ENCODE measurements around the gene H1-8.

The H1-8 gene

DNA sequence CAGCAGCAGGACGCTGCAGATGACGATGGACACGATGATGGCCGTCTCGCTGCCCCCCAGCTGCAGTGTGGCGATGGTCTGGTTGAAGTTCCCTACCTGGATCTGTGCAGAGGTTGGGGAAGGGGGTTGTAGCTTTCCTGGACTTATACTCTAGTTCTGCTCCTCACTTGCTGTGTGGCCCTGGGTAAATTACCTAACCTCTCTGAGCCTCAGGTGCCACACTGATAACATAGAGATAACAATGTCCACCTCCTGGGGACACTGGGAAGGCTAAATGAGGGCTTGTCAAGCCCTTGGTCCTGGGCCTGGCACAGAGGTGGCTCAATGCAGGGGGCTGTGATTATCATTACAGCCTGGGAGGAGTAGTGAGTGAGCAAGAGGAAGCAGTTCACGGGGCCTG lies 26.9 kb downstream of the H1-8 start:
- ATAC-seq, result no peak
- TF ChIP-seq RARB (CRISPR knock-in tag; IDR thresholded peaks at IDR 0.05) (no peak), GLIS3 (CRISPR knock-in tag; IDR thresholded peaks at IDR 0.05) (no peak), ZC3H10 (CRISPR knock-in tag; IDR thresholded peaks at IDR 0.05) (no peak), ZNF70 (CRISPR knock-in tag; IDR thresholded peaks at IDR 0.05) (no peak), SNAI2 (CRISPR knock-in tag; IDR thresholded peaks at IDR 0.05) (no peak), ZFP3 (CRISPR knock-in tag; IDR thresholded peaks at IDR 0.05) (no peak), ESRRG (CRISPR knock-in tag; IDR thresholded peaks at IDR 0.05) (no peak), ARNTL (CRISPR knock-in tag; IDR thresholded peaks at IDR 0.05; ENCODE audit: borderline replicate concordance, low read depth) (no peak), TOX (CRISPR knock-in tag; IDR thresholded peaks at IDR 0.05; ENCODE audit: borderline replicate concordance) (no peak), ZNF565 (CRISPR knock-in tag; conservative IDR thresholded peaks at IDR 0.05; ENCODE audit: low read depth) (no peak), ZFP30 (CRISPR knock-in tag; IDR thresholded peaks at IDR 0.05) (no peak), ZNF8 (CRISPR knock-in tag; IDR thresholded peaks at IDR 0.05) (no peak), TCF4 (CRISPR knock-in tag; IDR thresholded peaks at IDR 0.05; ENCODE audit: borderline replicate concordance) (no peak), CSDC2 (CRISPR knock-in tag; IDR thresholded peaks at IDR 0.05) (no peak), BACH2 (CRISPR knock-in tag; IDR thresholded peaks at IDR 0.05; ENCODE audit: borderline replicate concordance) (no peak)
- TF ChIP-seq, protein P1, sequence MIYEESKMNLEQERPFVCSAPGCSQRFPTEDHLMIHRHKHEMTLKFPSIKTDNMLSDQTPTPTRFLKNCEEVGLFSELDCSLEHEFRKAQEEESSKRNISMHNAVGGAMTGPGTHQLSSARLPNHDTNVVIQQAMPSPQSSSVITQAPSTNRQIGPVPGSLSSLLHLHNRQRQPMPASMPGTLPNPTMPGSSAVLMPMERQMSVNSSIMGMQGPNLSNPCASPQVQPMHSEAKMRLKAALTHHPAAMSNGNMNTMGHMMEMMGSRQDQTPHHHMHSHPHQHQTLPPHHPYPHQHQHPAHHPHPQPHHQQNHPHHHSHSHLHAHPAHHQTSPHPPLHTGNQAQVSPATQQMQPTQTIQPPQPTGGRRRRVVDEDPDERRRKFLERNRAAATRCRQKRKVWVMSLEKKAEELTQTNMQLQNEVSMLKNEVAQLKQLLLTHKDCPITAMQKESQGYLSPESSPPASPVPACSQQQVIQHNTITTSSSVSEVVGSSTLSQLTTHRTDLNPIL (CRISPR knock-in tag; IDR thresholded peaks at IDR 0.05; ENCODE audit: low read depth), result no peak
- TF ChIP-seq, protein P2, sequence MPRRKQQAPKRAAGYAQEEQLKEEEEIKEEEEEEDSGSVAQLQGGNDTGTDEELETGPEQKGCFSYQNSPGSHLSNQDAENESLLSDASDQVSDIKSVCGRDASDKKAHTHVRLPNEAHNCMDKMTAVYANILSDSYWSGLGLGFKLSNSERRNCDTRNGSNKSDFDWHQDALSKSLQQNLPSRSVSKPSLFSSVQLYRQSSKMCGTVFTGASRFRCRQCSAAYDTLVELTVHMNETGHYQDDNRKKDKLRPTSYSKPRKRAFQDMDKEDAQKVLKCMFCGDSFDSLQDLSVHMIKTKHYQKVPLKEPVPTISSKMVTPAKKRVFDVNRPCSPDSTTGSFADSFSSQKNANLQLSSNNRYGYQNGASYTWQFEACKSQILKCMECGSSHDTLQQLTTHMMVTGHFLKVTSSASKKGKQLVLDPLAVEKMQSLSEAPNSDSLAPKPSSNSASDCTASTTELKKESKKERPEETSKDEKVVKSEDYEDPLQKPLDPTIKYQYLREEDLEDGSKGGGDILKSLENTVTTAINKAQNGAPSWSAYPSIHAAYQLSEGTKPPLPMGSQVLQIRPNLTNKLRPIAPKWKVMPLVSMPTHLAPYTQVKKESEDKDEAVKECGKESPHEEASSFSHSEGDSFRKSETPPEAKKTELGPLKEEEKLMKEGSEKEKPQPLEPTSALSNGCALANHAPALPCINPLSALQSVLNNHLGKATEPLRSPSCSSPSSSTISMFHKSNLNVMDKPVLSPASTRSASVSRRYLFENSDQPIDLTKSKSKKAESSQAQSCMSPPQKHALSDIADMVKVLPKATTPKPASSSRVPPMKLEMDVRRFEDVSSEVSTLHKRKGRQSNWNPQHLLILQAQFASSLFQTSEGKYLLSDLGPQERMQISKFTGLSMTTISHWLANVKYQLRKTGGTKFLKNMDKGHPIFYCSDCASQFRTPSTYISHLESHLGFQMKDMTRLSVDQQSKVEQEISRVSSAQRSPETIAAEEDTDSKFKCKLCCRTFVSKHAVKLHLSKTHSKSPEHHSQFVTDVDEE (CRISPR knock-in tag; IDR thresholded peaks at IDR 0.05), result no peak
- TF ChIP-seq, protein P3, sequence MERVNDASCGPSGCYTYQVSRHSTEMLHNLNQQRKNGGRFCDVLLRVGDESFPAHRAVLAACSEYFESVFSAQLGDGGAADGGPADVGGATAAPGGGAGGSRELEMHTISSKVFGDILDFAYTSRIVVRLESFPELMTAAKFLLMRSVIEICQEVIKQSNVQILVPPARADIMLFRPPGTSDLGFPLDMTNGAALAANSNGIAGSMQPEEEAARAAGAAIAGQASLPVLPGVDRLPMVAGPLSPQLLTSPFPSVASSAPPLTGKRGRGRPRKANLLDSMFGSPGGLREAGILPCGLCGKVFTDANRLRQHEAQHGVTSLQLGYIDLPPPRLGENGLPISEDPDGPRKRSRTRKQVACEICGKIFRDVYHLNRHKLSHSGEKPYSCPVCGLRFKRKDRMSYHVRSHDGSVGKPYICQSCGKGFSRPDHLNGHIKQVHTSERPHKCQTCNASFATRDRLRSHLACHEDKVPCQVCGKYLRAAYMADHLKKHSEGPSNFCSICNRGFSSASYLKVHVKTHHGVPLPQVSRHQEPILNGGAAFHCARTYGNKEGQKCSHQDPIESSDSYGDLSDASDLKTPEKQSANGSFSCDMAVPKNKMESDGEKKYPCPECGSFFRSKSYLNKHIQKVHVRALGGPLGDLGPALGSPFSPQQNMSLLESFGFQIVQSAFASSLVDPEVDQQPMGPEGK (CRISPR knock-in tag; IDR thresholded peaks at IDR 0.05; ENCODE audit: borderline replicate concordance), result no peak
- TF ChIP-seq, protein P4, sequence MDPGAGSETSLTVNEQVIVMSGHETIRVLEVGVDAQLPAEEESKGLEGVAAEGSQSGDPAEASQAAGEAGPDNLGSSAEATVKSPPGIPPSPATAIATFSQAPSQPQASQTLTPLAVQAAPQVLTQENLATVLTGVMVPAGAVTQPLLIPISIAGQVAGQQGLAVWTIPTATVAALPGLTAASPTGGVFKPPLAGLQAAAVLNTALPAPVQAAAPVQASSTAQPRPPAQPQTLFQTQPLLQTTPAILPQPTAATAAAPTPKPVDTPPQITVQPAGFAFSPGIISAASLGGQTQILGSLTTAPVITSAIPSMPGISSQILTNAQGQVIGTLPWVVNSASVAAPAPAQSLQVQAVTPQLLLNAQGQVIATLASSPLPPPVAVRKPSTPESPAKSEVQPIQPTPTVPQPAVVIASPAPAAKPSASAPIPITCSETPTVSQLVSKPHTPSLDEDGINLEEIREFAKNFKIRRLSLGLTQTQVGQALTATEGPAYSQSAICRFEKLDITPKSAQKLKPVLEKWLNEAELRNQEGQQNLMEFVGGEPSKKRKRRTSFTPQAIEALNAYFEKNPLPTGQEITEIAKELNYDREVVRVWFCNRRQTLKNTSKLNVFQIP (CRISPR knock-in tag; IDR thresholded peaks at IDR 0.05; ENCODE audit: borderline replicate concordance, low read depth), result no peak

DNA sequence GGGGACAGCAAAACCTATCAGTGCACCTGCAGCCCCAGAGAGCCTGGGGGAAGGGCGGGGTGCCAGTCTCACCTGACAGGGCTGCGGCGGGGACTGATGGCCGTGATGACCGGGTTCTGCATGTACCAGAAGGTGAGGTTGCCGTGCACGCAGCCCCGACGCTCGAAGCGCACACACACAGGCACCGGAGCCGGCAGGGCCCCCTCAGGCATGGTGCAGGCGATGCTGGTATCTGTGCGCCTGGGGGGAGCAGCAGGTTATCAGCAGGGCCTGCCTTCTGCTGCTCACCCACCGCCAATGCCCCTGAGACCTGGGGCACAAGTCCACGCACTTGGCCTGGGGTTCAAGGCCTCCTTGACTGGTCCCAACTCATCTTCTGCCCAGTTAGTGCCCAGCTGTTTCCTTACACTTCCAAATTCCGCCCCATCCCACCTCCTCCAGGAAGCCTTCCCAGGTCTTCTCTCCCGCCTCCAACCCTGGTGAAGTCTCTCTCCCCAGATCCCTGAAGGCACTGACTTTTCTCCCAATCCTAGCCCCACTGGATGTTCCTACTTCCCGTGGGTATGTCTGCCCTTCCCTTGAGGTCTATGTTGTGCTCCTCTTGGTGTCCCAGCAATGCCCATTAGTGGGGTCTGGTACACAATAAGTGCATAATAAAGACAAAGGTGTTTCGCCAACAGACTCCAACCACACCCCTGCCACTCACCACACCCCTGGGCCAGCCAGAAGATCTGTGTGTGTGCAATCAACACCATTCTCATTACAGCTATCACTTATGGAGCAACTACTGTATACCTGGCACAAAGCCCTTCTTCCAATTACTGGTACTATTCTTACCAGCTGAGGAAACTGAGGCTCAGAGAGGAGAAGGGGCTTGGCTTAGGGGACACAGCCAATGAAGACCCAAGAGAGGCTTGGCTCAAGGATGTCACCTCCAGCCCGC lies 28.9 kb downstream of the H1-8 start:
- TF ChIP-seq CSDC2 (CRISPR knock-in tag; IDR thresholded peaks at IDR 0.05), result no peak
- no peak for TF ChIP-seq OSR1 (CRISPR knock-in tag; IDR thresholded peaks at IDR 0.05)
- TF ChIP-seq SNAI2 (CRISPR knock-in tag; IDR thresholded peaks at IDR 0.05), result no peak
- no peak for TF ChIP-seq ZNF8 (CRISPR knock-in tag; IDR thresholded peaks at IDR 0.05)
- ATAC-seq, result no peak

DNA sequence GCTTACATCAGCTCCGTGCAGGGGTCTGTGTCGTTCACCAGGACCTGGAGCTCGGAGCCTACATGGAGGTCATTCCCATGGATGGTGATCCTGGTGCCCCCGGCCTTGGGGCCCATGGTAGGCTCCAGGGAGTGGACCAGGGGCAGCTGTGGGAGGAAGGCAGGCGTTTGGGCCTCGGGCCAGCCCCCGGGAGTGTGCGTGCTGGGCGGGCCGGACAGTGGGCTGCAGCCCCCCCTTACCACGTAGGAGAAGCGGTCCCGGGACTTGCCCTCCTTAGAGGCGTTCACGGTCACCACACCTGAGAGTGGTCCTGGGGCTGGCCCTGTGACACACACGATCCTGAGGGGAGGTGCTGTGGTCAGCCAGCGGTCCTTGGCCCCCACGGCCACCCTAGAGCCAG lies 29.6 kb downstream of the H1-8 start:
- TF ChIP-seq, protein P1 (CRISPR knock-in tag; IDR thresholded peaks at IDR 0.05; ENCODE audit: low read depth), result no peak
- TF ChIP-seq, protein P2 (CRISPR knock-in tag; IDR thresholded peaks at IDR 0.05), result no peak
- TF ChIP-seq ISL1 (CRISPR knock-in tag; IDR thresholded peaks at IDR 0.05) (no peak), BACH2 (CRISPR knock-in tag; IDR thresholded peaks at IDR 0.05; ENCODE audit: borderline replicate concordance) (no peak), OSR1 (CRISPR knock-in tag; IDR thresholded peaks at IDR 0.05) (no peak), ESRRG (CRISPR knock-in tag; IDR thresholded peaks at IDR 0.05) (no peak), ZC3H10 (CRISPR knock-in tag; IDR thresholded peaks at IDR 0.05) (no peak), GLIS3 (CRISPR knock-in tag; IDR thresholded peaks at IDR 0.05) (no peak), ZFP30 (CRISPR knock-in tag; IDR thresholded peaks at IDR 0.05) (no peak), CSDC2 (CRISPR knock-in tag; IDR thresholded peaks at IDR 0.05) (no peak)
- TF ChIP-seq, protein P3 (CRISPR knock-in tag; IDR thresholded peaks at IDR 0.05; ENCODE audit: borderline replicate concordance), result no peak
- no peak for ATAC-seq
